ENCODE data around the gene ZDHHC1. TPM values are rescaled to one million over a fixed set of nuclear protein-coding genes. Genes with fewer than 3 reads are reported as not detected.

The ZDHHC1 gene, protein sequence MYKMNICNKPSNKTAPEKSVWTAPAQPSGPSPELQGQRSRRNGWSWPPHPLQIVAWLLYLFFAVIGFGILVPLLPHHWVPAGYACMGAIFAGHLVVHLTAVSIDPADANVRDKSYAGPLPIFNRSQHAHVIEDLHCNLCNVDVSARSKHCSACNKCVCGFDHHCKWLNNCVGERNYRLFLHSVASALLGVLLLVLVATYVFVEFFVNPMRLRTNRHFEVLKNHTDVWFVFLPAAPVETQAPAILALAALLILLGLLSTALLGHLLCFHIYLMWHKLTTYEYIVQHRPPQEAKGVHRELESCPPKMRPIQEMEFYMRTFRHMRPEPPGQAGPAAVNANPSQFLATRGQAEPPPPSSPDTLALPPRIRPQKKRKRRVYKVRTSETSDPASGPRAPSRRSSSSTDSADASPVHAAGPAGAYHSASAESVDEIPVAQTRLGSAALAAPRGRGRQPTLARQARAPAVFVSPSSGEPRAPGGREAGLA
- 18.9 TPM for total RNA-seq
- long read RNA-seq, transcript ZDHHC1-203 (12 exons, 2,261 nt) = major isoform, 6 of 28 reads
- long read RNA-seq, partial matches to known transcripts = 7 of 28 reads
- long read RNA-seq, other reads (novel, unspliced or antisense) = 11 of 28 reads

- Histone ChIP-seq H3K4me3 (peak within 1 kb of the TSS; percentile 92), H3K27me3 (ENCODE audit: low read depth) (no peaks in the 10 kb centered on the region), H3K9me3 (no peaks in the 10 kb centered on the region), H3K27ac (peak within 1 kb of the TSS; percentile 84), H3K36me3 (no peaks in the 10 kb centered on the region), H3K4me1 (peaks cover 26% of the 10 kb centered on the region)
- ATAC-seq = peak; percentile 98
- intact Hi-C loops (cut with DNase I) = no loop called here
- peak; percentile 78 for DNase-seq
- TF ChIP-seq CTCF (IDR thresholded peaks at IDR 0.05) = peak; percentile 63
Observed at GRCh38 chr16:67415872-67416793, at the start of gene ZDHHC1. ZDHHC1 (minus strand) TSS chr16:67416477; CDS start chr16:67407775, 8,702 bp downstream.

GRCh38 chr16:67464565-67464964 is 48.3 kb upstream of the ZDHHC1 start:
- H3K4me1 ChIP-seq = peaks cover 72% of the 10 kb centered on the region
- no peak overlapping the region for H3K27ac ChIP-seq
- no peak for ATAC-seq
- no peak for DNase-seq
- no peaks in the 10 kb centered on the region for H3K9me3 ChIP-seq
- no peaks in the 10 kb centered on the region for H3K27me3 ChIP-seq (ENCODE audit: low read depth)
- no peak overlapping the region for H3K4me3 ChIP-seq
- intact Hi-C loops (cut with DNase I) = no loop called here
- peaks cover 17% of the 10 kb centered on the region for H3K36me3 ChIP-seq
- no peak for TF ChIP-seq CTCF (IDR thresholded peaks at IDR 0.05)

- intact Hi-C loops (cut with DNase I) = no loop called here
- H3K4me1 ChIP-seq = peaks cover 72% of the 10 kb centered on the region
- no peaks in the 10 kb centered on the region for H3K27me3 ChIP-seq (ENCODE audit: low read depth)
- no peaks in the 10 kb centered on the region for H3K9me3 ChIP-seq
- TF ChIP-seq CTCF (IDR thresholded peaks at IDR 0.05) = no peak
- peaks cover 17% of the 10 kb centered on the region for H3K36me3 ChIP-seq
- H3K4me3 ChIP-seq = no peak overlapping the region
- DNase-seq (no peak), ATAC-seq (no peak)
- no peak overlapping the region for H3K27ac ChIP-seq
Observed at GRCh38 chr16:67463691-67464090, 47.4 kb upstream of the ZDHHC1 start.

- Histone ChIP-seq H3K4me1 (peaks cover 72% of the 10 kb centered on the region), H3K9me3 (no peaks in the 10 kb centered on the region), H3K36me3 (peaks cover 17% of the 10 kb centered on the region), H3K27ac (no peak overlapping the region), H3K4me3 (no peak overlapping the region), H3K27me3 (ENCODE audit: low read depth) (no peaks in the 10 kb centered on the region)
- intact Hi-C loops (cut with DNase I) = no loop called here
- DNase-seq (no peak), ATAC-seq (no peak)
- TF ChIP-seq CTCF (IDR thresholded peaks at IDR 0.05) = no peak
Observed at GRCh38 chr16:67463059-67463458, 46.8 kb upstream of the ZDHHC1 start.

DNA sequence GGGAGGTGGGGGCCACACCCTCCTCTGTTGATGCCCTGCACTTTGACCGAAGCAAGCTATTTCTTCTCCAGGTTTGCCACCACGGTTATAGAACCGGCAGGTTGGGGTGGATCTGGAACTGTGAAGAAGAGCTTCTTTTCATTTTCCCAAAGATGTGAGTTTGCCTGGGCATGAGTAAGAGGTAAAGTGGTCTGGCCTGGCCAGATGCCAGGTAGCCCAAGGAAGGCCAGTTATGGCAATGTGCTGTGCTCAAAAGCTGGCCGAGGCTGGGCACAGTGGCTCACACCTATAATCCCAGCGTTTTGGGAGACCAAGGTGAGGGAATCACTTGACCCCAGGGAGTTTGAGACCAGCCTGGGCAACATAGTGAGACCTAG is 46.0 kb upstream of the ZDHHC1 start:
- no peaks in the 10 kb centered on the region for H3K9me3 ChIP-seq
- H3K27ac ChIP-seq = peak overlapping the region; percentile 11
- H3K36me3 ChIP-seq = peaks cover 17% of the 10 kb centered on the region
- DNase-seq (no peak), ATAC-seq (no peak)
- H3K4me1 ChIP-seq = peaks cover 77% of the 10 kb centered on the region
- H3K4me3 ChIP-seq = no peak overlapping the region
- no peak for TF ChIP-seq CTCF (IDR thresholded peaks at IDR 0.05)
- H3K27me3 ChIP-seq (ENCODE audit: low read depth) = no peaks in the 10 kb centered on the region
- intact Hi-C loops (cut with DNase I) = no loop called here
